GM21515 (cell line): Measurements from ENCODE around the gene SLC29A4.
A peak's percentile ranks its signal among the peaks of the same experiment; 100 is the strongest.
"Not testable (repeated sequence)": the region's sequence is repeated elsewhere in the genome, so short reads cannot be mapped to it uniquely, and the experiment has no call there.

Experiments
- ATAC-seq: cut with Tn5 transposase; IDR thresholded peaks from one replicate; pipeline ENCODE4 v1.9.1; 2021; ENCODE audit not compliant: unreplicated experiment

The SLC29A4 gene

GRCh38 chr7:5282543-5283316, at the start of gene SLC29A4:
Gene SLC29A4, plus strand, starts transcription at chr7:5282943. Its CDS starts 4,874 bp downstream, at chr7:5287817.
- ATAC-seq, result no peak

- ATAC-seq, result peak; percentile 31
Measured at GRCh38 chr7:5234852-5235831, 47.6 kb upstream of the SLC29A4 start.

GRCh38 chr7:5237286-5237685, 45.5 kb upstream of the SLC29A4 start:
- ATAC-seq, result no peak

GRCh38 chr7:5238500-5238899, 44.2 kb upstream of the SLC29A4 start:
- no peak for ATAC-seq

- ATAC-seq, result no peak
Measured at GRCh38 chr7:5243261-5243660, 39.5 kb upstream of the SLC29A4 start.

- no peak for ATAC-seq
Measured at GRCh38 chr7:5248201-5248885, 34.4 kb upstream of the SLC29A4 start.

- not testable (repeated sequence) for ATAC-seq
Measured at GRCh38 chr7:5250787-5251186, 32.0 kb upstream of the SLC29A4 start.

- not testable (repeated sequence) for ATAC-seq
Measured at GRCh38 chr7:5253529-5253928, 29.2 kb upstream of the SLC29A4 start.

GRCh38 chr7:5254371-5254770, 28.4 kb upstream of the SLC29A4 start:
- not testable (repeated sequence) for ATAC-seq

- no peak for ATAC-seq
Measured at GRCh38 chr7:5255832-5256231, 26.9 kb upstream of the SLC29A4 start.

- ATAC-seq, result not testable (repeated sequence)
Measured at GRCh38 chr7:5260530-5261068, 22.1 kb upstream of the SLC29A4 start.

- not testable (repeated sequence) for ATAC-seq
Measured at GRCh38 chr7:5263066-5263465, 19.7 kb upstream of the SLC29A4 start.

GRCh38 chr7:5265320-5266190, 17.2 kb upstream of the SLC29A4 start:
- no peak for ATAC-seq

GRCh38 chr7:5266191-5267028, 16.3 kb upstream of the SLC29A4 start:
- no peak for ATAC-seq

GRCh38 chr7:5267829-5268228, 14.9 kb upstream of the SLC29A4 start:
- ATAC-seq, result not testable (repeated sequence)

GRCh38 chr7:5269992-5270657, 12.6 kb upstream of the SLC29A4 start:
- ATAC-seq, result not testable (repeated sequence)

GRCh38 chr7:5270788-5271187, 12.0 kb upstream of the SLC29A4 start:
- ATAC-seq, result no peak

- not testable (repeated sequence) for ATAC-seq
Measured at GRCh38 chr7:5273831-5274405, 8.8 kb upstream of the SLC29A4 start.
